K562 (cell line): ENCODE measurements around the gene CLIP2. TPM values are rescaled to one million over a fixed set of nuclear protein-coding genes. Genes with fewer than 3 reads are reported as not detected.

Source experiments
- ATAC-seq: fragments of 200-7000 bp; cut with Tn5 transposase; 3 replicates; pipeline ENCODE4 v1.9.1; 2020; ENCODE audit warnings: moderate library complexity
- BruUV-seq: library from RNA; stranded (reverse); fragments of 400-500 nt; replicated peaks from 2 replicates; lab custom pipeline; 2021; lab: Mats Ljungman, UMichigan
- CTCF ChIA-PET: fragments of 300-600 bp; formaldehyde crosslinking; extraction: SDS; loops from one replicate; lab custom pipeline; 2021; ENCODE audit warnings: low intra/inter-chr PET ratio; lab: Yijun Ruan, JAX
- POLR2A ChIA-PET: fragments of 300-600, 350-650 bp; sonication (Branson Sonifier 250); formaldehyde crosslinking; extraction: SDS; loops from one replicate; lab custom pipeline; 2021; ENCODE audit warnings: antibody characterized with exemption, inconsistent platforms; lab: Yijun Ruan, JAX
- DNase-seq, 4 experiments: peaks; one replicate each; pipeline versions ENCODE4 v3.0.0 to v3.0.0-alpha.2; 2011 to 2018; ENCODE audit warnings: low spot score in 3 of 4, mixed read lengths in 3 of 4; ENCODE audit errors: extremely low read depth in 1 of 4
- FAIRE-seq: peaks from 2 replicates; lab custom pipeline; 2011; peaks lifted over from hg19 to GRCh38; lab: Jason Lieb, UNC
- H2AFZ ChIP-seq: 2 replicates; pipeline ENCODE4 v1.6.0; 2011; ENCODE audit warnings: low read depth, low read length, control low read depth, inconsistent platforms
- H3K27ac ChIP-seq: fragments of 200-600 bp; 3 replicates; pipeline ENCODE4 v1.8.0; 2011; ENCODE audit warnings: low read depth, mild to moderate bottlenecking, control low read depth, inconsistent platforms, low read length, moderate library complexity, mixed read lengths; ENCODE audit errors: extremely low read depth
- H3K27me3 ChIP-seq, 2 experiments: fragments of 300-600 bp in 1 of 2; 2 replicates in 1 of 2; 3 replicates in 1 of 2; pipeline versions ENCODE4 v1.6.0 to v1.8.0; 2011; ENCODE audit warnings: inconsistent platforms in 2 of 2, low read length in 2 of 2, mild to moderate bottlenecking in 1 of 2, mixed read lengths in 1 of 2, moderate library complexity in 1 of 2; ENCODE audit not compliant: control insufficient read depth in 2 of 2, insufficient read depth in 2 of 2
- H3K36me3 ChIP-seq: fragments of 300-600 bp; 3 replicates; pipeline ENCODE4 v1.8.0; 2011; ENCODE audit warnings: mild to moderate bottlenecking, low read length, inconsistent platforms; ENCODE audit not compliant: control insufficient read depth, insufficient read depth
- H3K4me1 ChIP-seq, 2 experiments: fragments of 200-600 bp in 1 of 2; replicated peaks in 1 of 2; 2 replicates in 1 of 2; 3 replicates in 1 of 2; pipeline versions ENCODE4 v1.5.1 to v1.8.0; 2011; ENCODE audit warnings: inconsistent platforms in 2 of 2, low read length in 2 of 2, mild to moderate bottlenecking in 1 of 2, mixed read lengths in 1 of 2, moderate library complexity in 1 of 2; ENCODE audit not compliant: control insufficient read depth in 2 of 2, insufficient read depth in 2 of 2
- H3K4me2 ChIP-seq: 2 replicates; pipeline ENCODE4 v1.6.1; 2011; ENCODE audit warnings: low read length, control low read depth, inconsistent platforms, mixed read lengths; ENCODE audit not compliant: insufficient read depth
- H3K4me3 ChIP-seq: fragments of 200-600 bp; sonication (generic), shearing (Covaris generic); 2 replicates; pipeline ENCODE4 v1.5.1; 2016; ENCODE audit warnings: control low read depth, inconsistent platforms
- H3K79me2 ChIP-seq: fragments of 200-600 bp; 3 replicates; pipeline ENCODE4 v1.8.0; 2011; ENCODE audit warnings: low read length, inconsistent platforms; ENCODE audit not compliant: control insufficient read depth, insufficient read depth
- H3K9ac ChIP-seq, 2 experiments: 2 replicates each; pipeline versions ENCODE4 v1.6.0 to v1.6.1; 2011; ENCODE audit warnings: low read depth in 2 of 2, low read length in 2 of 2, control low read depth in 1 of 2, inconsistent platforms in 1 of 2, mild to moderate bottlenecking in 1 of 2, mixed read lengths in 1 of 2; ENCODE audit not compliant: insufficient read depth in 1 of 2
- H3K9me1 ChIP-seq: one replicate; pipeline ENCODE4 v1.6.0; 2011; ENCODE audit warnings: inconsistent platforms, mild to moderate bottlenecking, low read length, moderate library complexity; ENCODE audit not compliant: control insufficient read depth, insufficient read depth
- H3K9me3 ChIP-seq: replicated peaks from 2 replicates; pipeline ENCODE4 v1.5.1; 2011; ENCODE audit warnings: low read depth, low read length, inconsistent platforms; ENCODE audit not compliant: control insufficient read depth, insufficient read depth
- H4K20me1 ChIP-seq: replicated peaks from 2 replicates; pipeline ENCODE4 v1.6.1; 2011; ENCODE audit warnings: low read length, inconsistent platforms, mixed read lengths; ENCODE audit not compliant: control insufficient read depth, insufficient read depth
- AFF1 ChIP-seq, 2 experiments: fragments of 450-650 bp; IDR thresholded peaks; 2 replicates each; pipeline ENCODE4 v1.6.1; 2018; ENCODE audit warnings: mild to moderate bottlenecking in 2 of 2, low read depth in 1 of 2; ENCODE audit not compliant: partially characterized antibody in 2 of 2
- ARID2 ChIP-seq: fragments of 450-650 bp; IDR thresholded peaks from 2 replicates; pipeline ENCODE4 v1.6.1; 2017; ENCODE audit warnings: antibody characterized with exemption, mild to moderate bottlenecking
- ARID3A ChIP-seq: IDR thresholded peaks from 2 replicates; pipeline ENCODE4 v1.6.1; 2012; ENCODE audit warnings: low read depth, low read length, improper control_type of control experiment, borderline replicate concordance
- HDAC1 ChIP-seq, 2 experiments: fragments of 450-650 bp; IDR thresholded peaks; 2 replicates each; pipeline ENCODE4 v1.6.1; 2016 to 2017; ENCODE audit warnings: inconsistent platforms in 1 of 2, mild to moderate bottlenecking in 1 of 2, moderate library complexity in 1 of 2
- MEF2A ChIP-seq: IDR thresholded peaks from 2 replicates; pipeline ENCODE4 v1.6.1; 2011; ENCODE audit warnings: low read depth, mild to moderate bottlenecking, low read length, moderate library complexity; ENCODE audit not compliant: control insufficient read depth
- MLX ChIP-seq, 2 experiments: fragments of 450-650 bp in 1 of 2; sonication (generic) in 1 of 2; formaldehyde crosslinking; conservative IDR thresholded peaks; 2 replicates each; pipeline versions ENCODE4 v1.4.0 to v1.8.1; 2020 to 2022; ENCODE audit warnings: mild to moderate bottlenecking in 1 of 2, missing genetic modification reagents in 1 of 2
- MYBL2 ChIP-seq, 2 experiments: fragments of 450-650 bp in 1 of 2; sonication (generic) in 1 of 2; formaldehyde crosslinking in 1 of 2; IDR thresholded peaks; 2 replicates each; pipeline versions ENCODE4 v1.6.1 to v1.8.1; 2017 to 2022; ENCODE audit warnings: borderline replicate concordance in 1 of 2, inconsistent platforms in 1 of 2, low read depth in 1 of 2, mild to moderate bottlenecking in 1 of 2, missing genetic modification reagents in 1 of 2, moderate library complexity in 1 of 2
- NCOR1 ChIP-seq: fragments of 450-650 bp; IDR thresholded peaks from 2 replicates; pipeline ENCODE4 v1.6.1; 2016; ENCODE audit warnings: mild to moderate bottlenecking, moderate library complexity
- POU5F1 ChIP-seq: fragments of 150-350 bp; IDR thresholded peaks from 2 replicates; pipeline ENCODE4 v1.6.1; 2014; ENCODE audit warnings: borderline replicate concordance, low read length, low read depth, mild to moderate bottlenecking; ENCODE audit not compliant: partially characterized antibody
- TRIM24 ChIP-seq, 2 experiments: fragments of 450-650 bp; IDR thresholded peaks; 2 replicates each; pipeline ENCODE4 v1.6.1; 2016
- TSC22D4 ChIP-seq: fragments of 450-650 bp; IDR thresholded peaks from 2 replicates; pipeline ENCODE4 v1.6.1; 2016; ENCODE audit warnings: missing genetic modification characterization, missing biosample characterization, control low read depth
- ZNF280A ChIP-seq: fragments of 450-650 bp; IDR thresholded peaks from 2 replicates; pipeline ENCODE4 v1.6.1; 2018; ENCODE audit warnings: mild to moderate bottlenecking, low read depth; ENCODE audit not compliant: partially characterized antibody
- WGBS: fragments of 100-300 bp; shearing (Covaris generic); methylation state at CpG from one replicate; pipeline ENCODE4 v1.1.6; 2016; ENCODE audit warnings: low coverage, mixed read lengths; ENCODE audit not compliant: insufficient coverage; ENCODE audit errors: missing lambda C conversion rate; 5-methylcytosine and 5-hydroxymethylcytosine counted together
- in situ Hi-C: fragments of 300-500 bp; cut with MboI; formaldehyde crosslinking; loops from 4 replicates; pipeline ENCODE4 v1.15.0; 2018; ENCODE audit warnings: inconsistent platforms, mixed read lengths
- intact Hi-C: fragments of 100-400 bp; cut with micrococcal nuclease; formaldehyde crosslinking; loops from 2 replicates; pipeline ENCODE4 v1.14.2; 2022
- polyA plus RNA-seq, 8 experiments: library from polyadenylated mRNA; depleted of rRNA in 4 of 8; stranded (reverse) in 5 of 8; unstranded in 3 of 8; fragments of >200 nt; fragmentation: Nextera tagmentation in 2 of 8; fragmentation: Illumina TruSeq in 1 of 8; extraction: Ambion mirVana in 2 of 8; extraction: Trizol in 1 of 8; gene quantifications; 2 replicates each; pipeline versions ENCODE4 v1.2.1 to v1.2.3, GENCODE V29; 2011 to 2014; ENCODE audit warnings: inconsistent platforms in 1 of 8, missing spikeins in 1 of 8
- total RNA-seq, 7 experiments: library from RNA; depleted of rRNA in 6 of 7; stranded (reverse); fragments of >200 nt in 6 of 7; fragmentation: Illumina TruSeq in 2 of 7; extraction: Trizol in 2 of 7; gene quantifications; 2 replicates each; pipeline versions ENCODE4 v1.2.1 to v1.2.3, GENCODE V29; 2011 to 2021; ENCODE audit warnings: low replicate concordance in 1 of 7

Gene CLIP2
- total and polyA plus RNA-seq, 9 of the 15 experiments (the other 6 are each of a cell fraction or from before 2014, with no cell fraction given) = 0.07 to 5.4 (median 2.1) TPM

- intact Hi-C loops (no loop called here), in situ Hi-C loops (loop anchor here (25.0 kb wide), 1 partner anchor 619 kb away; no protein-coding TSS in a partner anchor)
- H3K4me2 ChIP-seq = no peak overlapping the region
- H3K4me3 ChIP-seq = no peak overlapping the region
- ATAC-seq = no peak
- H3K27ac ChIP-seq = no peak overlapping the region
- FAIRE-seq = peak; percentile 44
- no peak overlapping the region for H3K9ac ChIP-seq
- no peaks in the 10 kb centered on the region for H3K79me2 ChIP-seq
- no peaks in the 10 kb centered on the region; the same call in 1 of the 2 replicates for H3K9me3 ChIP-seq
- 22% methylated on average over 10 of the region's 10 CpGs for WGBS
- ChIA-PET CTCF (interaction anchor here (2.6 kb wide), 1 partner anchor 148 kb away, joined by 11 read pairs; no protein-coding TSS in a partner anchor), POLR2A (no interaction called here)
- H3K36me3 ChIP-seq = no peaks in the 10 kb centered on the region
- peaks cover 0 to 8% of the 10 kb centered on the region in 2 experiments; a peak in 1 of 5 replicates for H3K4me1 ChIP-seq
- H2AFZ ChIP-seq = no peak overlapping the region
- no peaks in the 10 kb centered on the region for H4K20me1 ChIP-seq
- H3K9me1 ChIP-seq = no peaks in the 10 kb centered on the region
- DNase-seq = no peak
- BruUV-seq = no TSS peak
- H3K27me3 ChIP-seq = peaks cover 0 to 2% of the 10 kb centered on the region in 2 experiments; a peak in 2 of 5 replicates
- no peak for TF ChIP-seq MEF2A
- peak; percentile 87; the same call in 1 of the 2 replicates for TF ChIP-seq TSC22D4 (tag)
- peak; percentile 86; the same call in 1 of the 2 replicates for TF ChIP-seq ARID2
- no peak for TF ChIP-seq ARID3A
- TF ChIP-seq NCOR1 = 0 out of 2 replicates have a peak, but pooled peaks have one; percentile 30
- TF ChIP-seq POU5F1 = no peak
- 0 out of 4 replicates have a peak, but pooled peaks of 1 of the 2 experiments have one; percentile 17 for TF ChIP-seq TRIM24 (IDR thresholded peaks at IDR 0.05)
- TF ChIP-seq HDAC1 (IDR thresholded peaks at IDR 0.05) = 0 out of 4 replicates have a peak, but pooled peaks of 1 of the 2 experiments have one; percentile 34
- no peak for TF ChIP-seq AFF1 (IDR thresholded peaks at IDR 0.05; ENCODE audit: low read depth in 1 of 2, partially characterized antibody in 2 of 2)
- TF ChIP-seq MLX (CRISPR knock-in tag; conservative IDR thresholded peaks at IDR 0.05) = no peak
- peak; percentile 37 for TF ChIP-seq ZNF280A
- peak; percentile 34; the same call in 1 of the 2 replicates for TF ChIP-seq MYBL2 (IDR thresholded peaks at IDR 0.05; ENCODE audit: low read depth)
- TF ChIP-seq MYBL2 (CRISPR knock-in tag; IDR thresholded peaks at IDR 0.05; ENCODE audit: borderline replicate concordance) = no peak
These were observed 129.3 kb downstream of the CLIP2 start for GRCh38 chr7:74418538-74418937.
